ENCODE measurements around the gene LTN1.
"Not testable (repeated sequence)": the region's sequence is repeated elsewhere in the genome, so short reads cannot be mapped to it uniquely, and the experiment has no call there.

LTN1 gene

DNA sequence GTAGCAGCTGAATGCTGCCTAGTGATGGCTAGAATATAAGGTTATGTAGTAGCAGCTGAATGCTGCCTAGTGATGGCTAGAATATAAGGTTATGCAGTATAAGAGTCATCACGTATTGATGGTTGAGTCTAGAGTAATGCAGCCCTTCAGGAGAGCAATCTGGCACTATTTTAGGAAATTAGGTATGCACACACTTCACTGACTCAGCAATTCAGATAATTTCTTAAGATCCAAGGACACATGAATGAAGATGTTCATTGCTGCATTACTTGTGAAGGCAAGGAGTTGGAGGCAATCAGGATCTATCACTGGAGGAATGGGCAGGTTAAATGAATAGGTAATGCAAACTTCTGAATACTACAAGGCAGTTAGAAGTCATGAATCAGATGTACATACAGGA, 13.6 kb downstream of the LTN1 start:
- DNase-seq (ENCODE audit: low read depth) = no peak

DNA sequence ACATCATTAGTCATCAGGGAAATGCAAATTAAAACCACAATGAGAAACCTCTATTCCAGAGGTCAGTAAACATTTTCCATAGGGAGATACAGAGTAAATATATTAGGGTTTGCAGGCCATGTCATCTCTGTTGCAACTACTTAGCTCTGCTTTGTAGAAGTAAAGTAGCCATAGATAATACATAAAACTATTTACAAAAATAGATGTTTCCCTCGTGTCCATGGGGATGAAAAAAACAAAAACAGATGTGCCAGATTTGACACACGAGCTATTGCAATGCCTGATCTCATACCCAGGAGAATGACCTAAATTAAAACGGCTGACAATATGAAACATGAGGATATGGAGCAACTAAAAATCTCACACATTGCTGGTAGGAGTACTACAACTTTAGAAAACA, 17.3 kb downstream of the LTN1 start:
- DNase-seq (ENCODE audit: low read depth) = no peak

- DNase-seq (ENCODE audit: low read depth) = no peak
Observed at GRCh38 chr21:28974531-28975227, 18.0 kb downstream of the LTN1 start.

DNA sequence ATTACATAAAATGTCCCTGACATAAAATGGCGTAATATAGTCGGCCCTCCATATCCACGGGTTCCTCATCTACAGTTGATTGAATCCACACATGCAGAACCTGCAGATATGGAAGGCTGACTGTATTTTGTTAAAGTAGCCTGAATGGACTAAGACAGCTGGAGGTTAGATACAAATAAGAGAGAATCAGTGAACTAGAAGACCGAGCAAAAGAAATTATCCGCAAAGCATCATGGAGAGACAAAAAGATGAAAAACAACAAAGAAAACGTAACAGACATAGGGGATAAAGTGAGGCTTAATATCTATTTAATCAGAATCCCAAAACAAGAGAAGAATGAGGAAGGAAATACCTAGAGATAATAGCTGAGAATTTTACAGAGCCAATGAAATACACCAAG, 20.3 kb downstream of the LTN1 start:
- DNase-seq (ENCODE audit: low read depth) = no peak

DNA sequence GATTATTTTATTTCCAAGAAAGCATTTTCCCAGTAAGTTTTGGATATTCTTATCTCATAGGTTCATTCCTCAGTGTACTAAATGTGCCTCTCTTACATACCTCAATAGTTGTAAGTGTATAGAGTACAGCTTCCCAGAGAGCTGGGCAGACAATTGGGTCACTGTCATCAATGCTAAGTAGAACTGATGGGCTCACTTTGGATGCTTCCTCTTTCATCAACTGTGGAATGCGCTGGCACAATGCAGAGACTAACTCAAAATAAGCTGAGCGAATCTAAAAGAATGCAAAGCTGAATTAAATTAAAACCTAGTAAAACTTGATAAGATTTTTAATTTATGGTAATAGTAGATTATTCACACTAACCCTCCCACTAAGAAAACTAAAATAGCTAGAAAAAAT, 21.5 kb downstream of the LTN1 start:
- no peak for DNase-seq (ENCODE audit: low read depth)

DNA sequence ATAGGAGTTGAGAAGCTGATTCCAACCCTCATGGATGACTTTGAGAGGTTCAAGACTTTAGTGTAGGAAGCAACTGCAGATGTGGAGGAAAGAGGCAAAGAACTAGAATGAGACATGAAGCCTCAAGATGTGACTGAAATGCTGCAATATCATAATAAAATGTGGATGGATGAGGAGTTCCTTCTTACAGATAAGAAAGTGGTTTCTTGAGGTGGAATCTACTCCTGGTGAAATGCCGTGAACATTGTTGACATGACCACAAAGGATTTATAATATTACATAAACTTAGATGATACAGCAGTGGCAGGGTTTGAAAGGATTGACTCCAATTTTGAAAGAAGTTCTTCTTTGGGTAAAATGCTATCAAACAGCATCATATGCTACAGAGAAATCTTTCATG, 28.8 kb downstream of the LTN1 start:
- no peak for DNase-seq (ENCODE audit: low read depth)

- DNase-seq (ENCODE audit: low read depth) = no peak
Observed at GRCh38 chr21:28962465-28962864, 30.2 kb downstream of the LTN1 start.

GRCh38 chr21:28961927-28962326, 30.8 kb downstream of the LTN1 start:
- no peak for DNase-seq (ENCODE audit: low read depth)

DNA sequence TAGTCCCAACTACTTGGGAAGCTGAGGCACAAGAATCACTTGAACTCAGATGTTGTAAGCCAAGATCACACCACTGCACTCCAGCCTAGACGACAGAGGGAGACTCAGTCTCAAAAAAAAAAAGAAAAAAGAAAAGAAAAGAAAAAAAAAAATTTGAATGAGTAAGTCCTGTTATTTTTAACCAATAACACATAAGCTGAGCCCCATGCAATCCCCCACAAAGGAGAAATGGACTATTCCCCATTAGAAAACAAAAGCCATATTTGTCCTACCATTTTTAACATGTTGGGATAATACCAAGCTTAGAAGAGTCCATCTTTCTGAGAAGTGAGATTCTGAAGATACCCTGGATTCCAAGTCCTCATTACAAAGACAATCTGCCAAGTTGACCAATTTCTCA, 32.4 kb downstream of the LTN1 start:
- no peak for DNase-seq (ENCODE audit: low read depth)

DNA sequence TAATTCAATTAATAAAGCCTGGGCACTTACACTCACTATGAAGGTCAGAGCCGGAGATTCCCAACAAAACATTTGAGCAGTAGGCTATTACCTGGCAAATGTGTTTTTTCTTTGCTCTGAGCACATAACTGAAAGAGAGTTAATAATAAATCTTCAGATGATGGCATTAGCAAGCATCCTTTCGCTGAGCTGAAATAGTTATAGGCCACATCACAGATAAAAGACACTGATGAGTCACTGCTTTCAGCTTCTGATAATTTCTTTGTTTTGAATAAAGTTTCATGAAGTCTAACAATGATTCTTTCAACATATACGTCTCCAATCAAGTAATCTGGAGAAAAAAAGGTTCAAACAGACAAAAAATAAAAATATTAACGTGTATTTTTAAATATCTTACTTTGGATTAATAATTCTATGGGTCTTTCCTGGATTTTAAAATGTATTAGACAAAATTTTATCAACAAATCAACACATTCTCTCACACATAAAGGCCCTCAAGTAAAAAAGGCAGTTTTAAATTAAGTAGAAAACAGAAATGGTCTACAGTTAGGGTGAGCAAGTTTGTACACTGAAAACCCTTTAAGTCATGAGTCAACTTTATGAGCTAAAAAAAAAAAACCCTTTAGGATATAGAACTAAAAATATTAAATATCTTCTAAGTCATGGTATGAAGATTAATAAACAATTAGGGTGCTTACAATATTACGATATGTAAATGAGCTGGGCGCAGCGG, 33.1 kb downstream of the LTN1 start:
- peak; percentile 33 for DNase-seq (ENCODE audit: low read depth)

DNA sequence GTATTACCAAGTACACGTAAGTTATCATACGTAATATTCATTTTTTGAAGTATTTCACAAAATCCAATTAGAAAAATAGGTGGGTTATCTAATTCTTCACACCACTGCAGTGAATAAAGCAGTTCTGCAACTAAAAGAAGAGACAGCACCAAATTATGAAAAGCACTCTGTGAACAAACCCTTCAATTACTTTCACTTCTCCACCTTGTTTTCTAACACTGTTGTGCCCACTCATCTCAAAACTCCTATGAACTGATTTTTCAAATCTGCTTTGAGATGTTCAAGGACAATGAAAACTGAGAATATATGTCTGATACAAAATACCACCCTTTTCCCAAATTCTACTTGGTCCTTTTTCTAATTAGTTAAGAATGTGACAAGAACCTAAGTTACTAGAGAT, 39.4 kb downstream of the LTN1 start:
- DNase-seq (ENCODE audit: low read depth) = no peak

DNA sequence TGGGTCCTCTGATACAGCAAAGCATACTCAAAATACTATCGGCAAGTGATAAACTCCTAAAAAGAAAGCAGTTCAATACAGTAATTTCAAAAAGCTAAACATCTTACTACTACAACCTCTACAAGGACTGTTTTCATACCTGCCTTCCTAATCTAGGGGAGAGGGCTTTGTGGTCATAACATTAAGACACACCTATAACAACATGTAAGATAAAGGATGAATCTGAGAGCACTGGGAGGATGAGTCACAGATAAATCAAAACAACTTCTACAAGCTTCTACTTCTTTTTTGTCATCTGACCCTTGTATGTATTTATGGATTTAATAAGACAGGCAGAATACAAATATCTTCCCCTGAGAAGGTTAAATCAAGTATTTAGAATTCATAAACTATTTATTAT, 40.0 kb downstream of the LTN1 start:
- no peak for DNase-seq (ENCODE audit: low read depth)

DNA sequence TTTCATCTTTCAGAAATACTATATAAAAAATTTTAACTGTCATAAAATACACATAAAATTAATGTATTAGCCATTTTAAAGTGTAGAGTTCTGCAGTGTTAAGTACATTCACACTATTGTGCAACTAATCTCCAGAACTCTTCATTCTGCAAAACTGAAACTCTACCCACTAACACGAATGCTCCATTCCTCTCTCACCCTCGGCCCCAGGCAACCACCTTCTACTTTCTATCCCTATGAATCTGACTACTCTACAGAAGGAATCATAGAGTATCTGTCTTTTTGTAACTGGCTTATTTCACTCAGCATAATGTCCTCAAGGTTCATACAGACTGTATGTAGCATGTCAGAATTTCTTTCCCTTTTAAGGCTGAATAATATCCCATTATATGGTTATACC, 43.4 kb downstream of the LTN1 start:
- no peak for DNase-seq (ENCODE audit: low read depth)

- DNase-seq (ENCODE audit: low read depth) = no peak
Observed at GRCh38 chr21:28944296-28944695, 48.4 kb downstream of the LTN1 start.

GRCh38 chr21:28943631-28944030, 49.0 kb downstream of the LTN1 start:
- no peak for DNase-seq (ENCODE audit: low read depth)

DNA sequence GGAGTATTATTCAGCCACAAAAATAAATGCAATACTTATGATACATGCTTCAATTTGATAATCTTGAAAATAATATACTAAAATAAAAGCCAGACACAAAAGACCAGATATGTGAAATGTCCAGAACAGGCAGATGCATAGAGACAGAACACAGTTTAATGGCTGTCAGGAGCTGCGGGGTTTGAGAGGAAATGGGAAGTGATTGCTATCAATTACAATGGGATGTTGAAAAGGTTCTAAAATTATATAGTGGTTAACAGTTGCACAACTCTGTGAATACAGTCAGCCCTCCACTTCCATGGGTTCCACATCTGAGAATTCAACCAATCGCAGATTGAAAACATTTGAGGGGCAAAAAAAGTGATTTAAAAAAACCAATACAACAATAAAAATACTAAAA, 54.0 kb downstream of the LTN1 start:
- DNase-seq (ENCODE audit: low read depth) = no peak

GRCh38 chr21:28937737-28938136, 54.9 kb downstream of the LTN1 start:
- DNase-seq (ENCODE audit: low read depth) = no peak

DNA sequence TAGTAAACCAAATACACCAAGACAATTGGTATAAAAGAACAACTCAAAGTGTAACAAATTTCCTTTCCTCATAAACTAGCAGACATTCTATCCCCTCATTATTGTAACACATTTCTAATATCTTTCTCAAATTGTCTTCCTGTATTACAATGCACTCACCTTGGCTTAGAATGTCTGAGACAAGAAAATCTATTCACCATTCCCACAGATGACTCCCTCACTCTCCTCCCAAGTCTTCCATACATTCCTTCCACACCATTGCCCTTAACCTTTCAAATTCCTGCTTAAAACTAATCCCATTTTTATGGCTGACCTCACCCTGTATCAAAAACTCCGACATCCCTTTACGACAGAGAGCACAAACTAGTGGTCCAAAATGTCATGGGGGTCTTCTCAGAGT, 56.0 kb downstream of the LTN1 start:
- no peak for DNase-seq (ENCODE audit: low read depth)

DNA sequence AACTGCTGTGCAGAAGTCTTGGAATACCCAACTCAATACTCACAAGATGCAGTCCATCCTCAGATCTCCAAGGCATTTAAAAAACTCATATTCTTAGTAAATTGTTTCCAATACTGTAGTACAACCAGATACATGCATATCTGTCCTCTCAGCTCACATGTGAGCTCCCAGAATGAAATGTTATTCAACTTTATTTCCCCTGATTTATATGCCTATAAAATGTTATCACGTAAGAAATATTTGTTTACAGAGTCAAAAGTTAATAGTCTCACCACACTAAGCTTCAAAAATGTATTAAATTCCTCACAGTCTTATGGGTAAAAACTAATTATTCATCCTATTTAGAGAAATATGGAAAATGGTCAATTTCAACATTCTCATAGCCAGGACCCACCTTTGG, 56.6 kb downstream of the LTN1 start:
- no peak for DNase-seq (ENCODE audit: low read depth)

- DNase-seq (ENCODE audit: low read depth) = no peak
Observed at GRCh38 chr21:28932717-28933116, 60.0 kb downstream of the LTN1 start.

DNA sequence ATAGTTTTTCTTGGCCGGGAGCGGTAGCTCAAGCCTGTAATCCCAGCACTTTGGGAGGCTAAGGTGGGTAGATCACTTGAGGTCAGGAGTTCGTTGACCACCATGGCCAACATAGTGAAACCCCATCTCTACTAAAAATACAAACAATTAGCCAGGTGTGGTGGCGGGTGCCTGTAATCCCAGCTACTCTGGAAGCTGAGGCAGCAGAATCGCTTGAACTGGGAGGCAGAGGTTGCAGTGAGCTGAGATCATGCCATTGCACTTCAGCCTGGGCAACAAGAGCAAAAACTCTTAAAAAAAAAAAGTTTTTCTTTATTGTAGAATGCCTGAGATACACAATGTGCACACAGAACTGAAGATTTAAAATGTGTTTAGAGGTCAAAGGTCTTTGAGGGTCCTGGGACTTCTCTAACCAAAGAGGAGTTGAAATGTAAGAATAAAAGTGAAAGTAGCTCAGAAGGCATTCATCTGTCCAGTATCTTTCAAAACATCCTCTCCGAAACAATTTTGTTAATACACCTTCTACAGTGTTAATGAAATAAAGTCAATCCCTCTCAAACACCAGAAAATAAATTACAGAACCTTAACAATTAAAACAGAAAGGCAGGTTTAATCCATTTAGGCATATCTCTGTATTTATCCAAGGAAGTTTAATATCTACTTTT, 60.8 kb downstream of the LTN1 start:
- DNase-seq (ENCODE audit: low read depth) = not testable (repeated sequence)

GRCh38 chr21:28928578-28929420, 63.9 kb downstream of the LTN1 start:
- no peak for DNase-seq (ENCODE audit: low read depth)

All from HS-27A (cell line).